Retinal pigment epithelial cell (primary cell): ENCODE measurements around the gene GAB1.

Experiments used
- DNase-seq: peaks from one replicate; pipeline ENCODE4 v3.0.0-alpha.2; 2010; ENCODE audit warnings: low read depth
- H3K4me3 ChIP-seq: 2 replicates; pipeline ENCODE4 v1.5.1; 2011; ENCODE audit warnings: mild to moderate bottlenecking, low read length, control low read depth, moderate library complexity
- CTCF ChIP-seq: conservative IDR thresholded peaks from 2 replicates; pipeline ENCODE4 v1.5.1; 2011; ENCODE audit warnings: low read depth, low read length, control low read depth, inconsistent platforms

Gene GAB1

GRCh38 chr4:143405075-143405730 lies 68.5 kb downstream of the GAB1 start:
- no peak overlapping the region for H3K4me3 ChIP-seq
- DNase-seq = no peak
- TF ChIP-seq CTCF = no peak

GRCh38 chr4:143406523-143406922 lies 69.8 kb downstream of the GAB1 start:
- no peak overlapping the region for H3K4me3 ChIP-seq
- no peak for TF ChIP-seq CTCF
- no peak for DNase-seq

- no peak for TF ChIP-seq CTCF
- no peak overlapping the region for H3K4me3 ChIP-seq
- DNase-seq = no peak
Observed at GRCh38 chr4:143407474-143407873, 70.8 kb downstream of the GAB1 start.

- no peak overlapping the region for H3K4me3 ChIP-seq
- TF ChIP-seq CTCF = no peak
- DNase-seq = no peak
Observed at GRCh38 chr4:143407888-143408287, 71.2 kb downstream of the GAB1 start.

GRCh38 chr4:143410015-143410414 lies 73.3 kb downstream of the GAB1 start:
- DNase-seq = no peak
- H3K4me3 ChIP-seq = no peak overlapping the region
- no peak for TF ChIP-seq CTCF

- no peak overlapping the region for H3K4me3 ChIP-seq
- peak; percentile 90 for DNase-seq
- TF ChIP-seq CTCF = no peak
Observed at GRCh38 chr4:143411527-143412419, 75.1 kb downstream of the GAB1 start.

GRCh38 chr4:143412420-143412758 lies 75.7 kb downstream of the GAB1 start:
- no peak for DNase-seq
- no peak for TF ChIP-seq CTCF
- no peak overlapping the region for H3K4me3 ChIP-seq
